CD4-positive, alpha-beta T cell treated with Interleukin-4 for 1 hour (primary cell): ENCODE data around the gene DCDC2B.
"Not testable (repeated sequence)": the region's sequence is repeated elsewhere in the genome, so short reads cannot be mapped to it uniquely, and the experiment has no call there.

Source experiments
- DNase-seq, 2 donors: peaks; one replicate each; pipeline ENCODE4 v3.0.0-alpha.2; 2020 to 2022

DCDC2B gene

GRCh38 chr1:32228771-32229170, 19.9 kb downstream of the DCDC2B start:
- no peak for DNase-seq

GRCh38 chr1:32231843-32232432, 23.0 kb downstream of the DCDC2B start:
- no peak for DNase-seq

GRCh38 chr1:32232558-32233304, 23.8 kb downstream of the DCDC2B start:
- no peak for DNase-seq

DNA sequence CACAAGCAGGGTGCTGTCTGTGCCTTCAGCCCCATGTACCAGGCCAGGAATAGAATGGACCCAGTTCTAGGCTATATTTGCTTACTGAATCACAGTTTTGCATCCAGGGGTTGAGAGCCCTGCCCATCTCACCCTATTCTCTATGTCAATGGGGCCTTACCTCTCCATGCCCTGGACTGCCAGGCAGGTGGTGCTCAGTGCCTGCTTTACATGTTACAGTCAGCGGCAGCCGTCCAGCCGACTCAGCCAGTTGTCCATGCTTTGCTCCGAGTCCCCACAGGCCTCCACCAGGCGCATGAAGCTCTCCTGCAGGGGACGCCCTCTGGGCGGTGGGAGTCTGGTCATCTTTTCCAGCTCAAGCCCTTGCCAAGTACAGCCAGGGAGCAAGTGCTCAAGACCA, 25.9 kb downstream of the DCDC2B start:
- DNase-seq, result no peak

DNA sequence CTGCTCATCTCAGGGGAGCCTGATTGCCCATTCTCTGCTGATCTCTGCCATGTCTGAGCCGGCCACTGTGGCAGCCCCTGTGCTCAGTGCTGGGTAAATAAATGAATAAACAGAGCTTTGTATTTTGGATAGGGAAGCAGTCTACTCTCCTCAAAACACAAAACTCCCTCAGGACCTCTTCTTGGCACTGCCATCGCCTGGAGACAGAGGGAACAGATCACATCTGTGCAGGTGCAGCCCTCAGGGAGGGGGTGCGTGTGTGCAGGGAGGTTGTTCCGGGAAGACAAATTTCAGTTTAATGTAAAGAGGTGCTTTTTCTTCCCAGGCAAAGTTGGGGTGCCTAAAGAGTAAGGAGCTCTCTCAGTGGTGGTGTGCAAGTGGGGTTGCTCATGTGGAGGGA, 30.4 kb downstream of the DCDC2B start:
- no peak for DNase-seq

- no peak for DNase-seq
Observed at GRCh38 chr1:32239790-32240139, 30.9 kb downstream of the DCDC2B start.

DNA sequence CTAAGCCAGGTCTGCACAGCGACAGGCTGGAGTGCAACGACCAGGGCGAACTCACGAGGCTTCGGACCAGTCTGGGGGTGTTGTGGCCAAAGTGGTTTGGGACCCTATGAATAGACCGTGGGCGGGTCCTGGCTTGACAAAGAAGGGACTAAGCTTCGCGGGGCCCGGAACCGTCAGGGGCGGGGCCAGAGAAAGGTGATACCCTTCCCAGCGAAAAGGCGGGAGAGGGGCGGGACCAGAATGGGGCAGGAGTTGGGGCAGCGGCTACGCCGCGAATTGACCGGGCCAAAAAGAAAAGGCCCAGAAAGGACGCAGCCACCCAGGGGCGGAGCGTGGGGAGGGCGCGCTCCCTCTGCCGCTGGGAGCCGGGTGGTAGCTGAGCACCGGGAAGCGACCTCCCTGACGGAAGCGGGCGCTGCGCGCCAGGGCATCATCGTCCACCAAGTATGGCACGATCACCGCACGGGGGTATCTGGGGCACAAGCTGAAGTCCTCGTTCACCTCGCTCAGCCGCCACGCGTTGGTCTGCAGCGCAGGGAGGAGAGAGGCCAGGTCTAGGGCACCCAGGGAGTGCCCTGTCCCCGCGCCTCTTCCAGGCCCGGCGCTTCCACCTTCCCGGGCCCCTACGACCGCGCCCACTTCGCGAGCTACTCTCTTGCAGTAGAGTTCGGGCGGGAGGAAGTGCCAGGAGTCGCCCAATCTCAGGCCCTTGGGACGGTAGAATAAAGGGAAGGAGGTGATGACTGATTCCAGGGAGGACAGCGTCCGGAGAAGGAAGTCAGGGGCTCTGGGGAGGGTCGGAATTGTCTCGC, 31.5 kb downstream of the DCDC2B start:
- peak; percentile 54 to 68 for DNase-seq

GRCh38 chr1:32241001-32241763, 32.3 kb downstream of the DCDC2B start:
- DNase-seq, result peak in 1 of 2 donors; percentile 35

DNA sequence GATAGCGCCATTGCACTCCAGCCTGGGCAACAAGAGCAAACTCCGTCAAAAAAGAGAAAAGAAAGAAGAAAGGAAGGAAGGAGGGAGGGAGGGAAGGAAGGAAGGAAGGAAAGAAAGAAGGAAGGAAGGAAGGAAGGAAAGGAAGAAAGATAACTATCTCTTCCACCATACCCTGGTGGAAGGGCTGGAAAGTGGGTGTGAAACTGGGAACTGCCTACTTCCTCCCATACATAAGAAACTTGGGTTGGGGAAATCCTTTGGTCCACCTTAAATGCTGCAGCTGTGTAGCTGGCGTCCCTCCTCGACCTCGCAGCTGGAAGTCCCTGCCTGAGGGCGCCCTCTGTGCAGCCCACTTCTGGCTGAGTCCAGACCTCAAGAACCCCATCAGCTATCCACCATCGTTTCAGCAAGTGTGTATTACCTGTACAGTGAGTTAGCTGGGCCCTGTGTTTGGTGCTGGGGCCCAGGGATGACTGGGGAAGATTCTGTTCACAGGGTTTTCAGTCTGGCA, 33.5 kb downstream of the DCDC2B start:
- no peak for DNase-seq

- no peak for DNase-seq
Observed at GRCh38 chr1:32246888-32247273, 38.0 kb downstream of the DCDC2B start, which contains the start of gene FAM167B. FAM167B (plus strand) TSS chr1:32247222; CDS start chr1:32247422, 200 bp downstream.

DNA sequence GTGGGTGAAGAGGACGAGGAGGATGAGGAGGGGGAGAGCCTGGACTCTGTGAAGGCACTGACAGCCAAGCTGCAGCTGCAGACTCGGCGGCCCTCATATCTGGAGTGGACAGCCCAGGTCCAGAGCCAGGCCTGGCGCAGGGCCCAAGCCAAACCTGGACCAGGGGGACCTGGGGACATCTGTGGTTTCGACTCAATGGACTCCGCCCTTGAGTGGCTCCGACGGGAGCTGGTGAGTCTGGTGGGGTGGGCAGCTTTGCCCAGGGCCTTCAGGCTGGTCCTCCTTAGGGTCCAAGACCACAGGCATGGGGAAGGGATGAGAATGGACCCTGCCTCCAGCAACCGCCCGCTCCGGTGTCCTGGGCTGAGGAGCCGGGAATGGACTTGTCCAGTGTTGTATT, 38.6 kb downstream of the DCDC2B start:
- no peak for DNase-seq

DNA sequence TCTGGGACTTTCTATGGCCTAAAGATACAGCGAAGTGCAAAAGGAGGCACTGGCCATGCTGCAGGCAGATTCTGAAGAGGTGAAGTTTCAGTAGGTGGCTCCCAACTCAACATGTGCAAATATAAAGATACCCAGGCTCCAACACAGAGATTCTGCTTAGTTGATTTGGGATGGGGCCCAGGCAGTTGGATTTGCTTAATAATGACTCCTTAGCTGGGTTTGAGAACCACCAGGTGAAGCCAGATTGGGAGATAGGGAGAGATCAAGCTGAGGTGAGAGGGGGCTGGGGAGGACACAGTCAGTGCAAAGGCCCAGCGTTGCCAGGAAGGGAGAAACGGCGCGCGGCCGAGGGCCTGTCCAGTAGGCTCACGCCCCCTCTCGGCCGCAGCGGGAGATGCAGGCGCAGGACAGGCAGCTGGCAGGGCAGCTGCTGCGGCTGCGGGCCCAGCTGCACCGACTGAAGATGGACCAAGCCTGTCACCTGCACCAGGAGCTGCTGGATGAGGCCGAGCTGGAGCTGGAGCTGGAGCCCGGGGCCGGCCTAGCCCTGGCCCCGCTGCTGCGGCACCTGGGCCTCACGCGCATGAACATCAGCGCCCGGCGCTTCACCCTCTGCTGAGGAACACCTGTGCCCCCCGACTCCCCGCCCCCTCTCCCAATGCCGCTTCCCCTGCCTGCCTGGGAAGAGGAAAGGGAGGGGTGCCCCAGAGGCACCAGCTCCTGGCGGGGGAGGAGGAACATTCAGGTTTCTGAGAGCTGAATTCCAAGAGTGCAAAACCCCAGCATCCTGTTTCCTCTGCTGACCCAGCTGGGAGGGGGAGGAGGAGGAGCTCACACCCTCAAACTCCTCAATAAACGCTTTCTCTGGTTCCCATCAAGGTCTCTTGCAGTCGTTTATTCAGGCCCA, 39.3 kb downstream of the DCDC2B start:
- DNase-seq, result peak; percentile 80

DNA sequence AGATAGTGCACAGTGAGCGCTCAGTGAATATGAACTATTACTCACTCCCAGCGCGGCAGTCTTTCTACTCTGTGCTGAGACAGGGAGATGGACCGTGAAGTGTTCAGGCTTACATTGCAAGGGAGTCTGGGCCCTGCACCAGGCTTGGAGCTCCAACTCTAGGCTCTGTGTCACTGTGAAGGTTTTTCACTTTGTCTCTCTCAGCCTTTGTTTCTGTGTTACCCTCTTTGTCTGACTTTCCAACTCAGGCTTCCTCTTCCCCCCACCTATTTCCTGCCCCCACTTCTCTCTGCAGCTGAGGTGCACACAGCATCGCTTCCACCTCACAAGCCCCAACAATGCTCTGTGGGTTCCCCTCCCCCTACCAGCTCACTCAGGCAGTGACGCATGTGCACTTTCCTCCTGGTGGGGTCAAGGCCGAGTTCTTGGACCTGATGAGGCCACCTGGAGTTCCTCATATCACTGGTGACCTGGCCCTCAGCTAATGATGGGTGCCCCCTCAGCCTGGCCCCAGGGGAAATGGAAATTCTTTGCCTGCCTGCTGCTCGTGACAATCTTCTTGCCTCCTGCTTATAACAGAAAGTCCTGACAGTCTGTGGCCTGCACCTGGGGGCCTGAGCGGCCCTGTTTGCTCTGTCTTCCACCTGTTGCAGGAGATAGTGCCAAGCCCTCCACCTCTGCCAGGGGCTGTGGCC, 41.1 kb downstream of the DCDC2B start:
- DNase-seq, result peak; percentile 89 to 90

DNA sequence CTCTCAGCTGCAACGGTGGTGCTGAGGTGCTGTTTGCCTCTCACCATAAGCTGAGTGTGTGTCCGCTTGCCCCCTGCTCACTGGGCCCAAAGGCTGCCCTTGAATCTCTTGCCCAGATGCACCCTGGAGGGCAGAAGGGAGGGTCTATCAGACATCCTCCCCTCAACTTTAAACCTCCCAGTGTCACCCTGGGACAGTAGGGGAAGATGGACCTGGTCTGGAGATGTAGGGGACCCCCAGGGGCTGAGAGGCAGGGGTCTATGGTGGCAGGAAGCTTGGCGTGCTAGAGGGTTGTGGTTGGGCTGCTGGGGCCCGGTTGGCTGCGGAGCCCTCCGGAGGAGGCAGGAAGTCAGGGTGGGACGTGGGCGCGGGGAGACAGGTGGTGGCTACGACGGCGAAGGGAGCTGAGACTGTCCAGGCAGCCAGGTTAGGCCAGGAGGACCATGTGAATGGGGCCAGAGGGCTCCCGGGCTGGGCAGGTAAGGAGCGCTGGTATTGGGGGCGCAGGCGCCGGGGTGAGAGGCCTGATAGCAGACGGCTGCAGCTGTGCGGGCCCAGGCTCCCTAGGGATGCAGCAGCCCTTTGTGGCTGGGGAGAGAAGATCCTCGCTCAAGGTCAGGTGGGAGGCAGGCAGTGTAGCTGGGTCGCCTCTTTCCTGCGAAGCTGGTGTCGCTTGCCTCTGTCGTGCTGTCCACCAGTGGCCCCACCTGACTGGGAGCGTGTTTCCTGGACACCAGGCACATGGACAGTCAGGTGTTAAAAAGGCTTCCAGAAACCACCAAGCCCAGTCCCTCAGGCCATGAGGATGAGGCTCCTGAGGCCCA, 42.2 kb downstream of the DCDC2B start, which contains the start of gene LCK:
TSS of gene LCK (plus strand) at position 373 of the 824 bp plus-strand sequence. CDS start 23,065 bp downstream, outside the sequence.
- peak; percentile 53 to 61 for DNase-seq

DNA sequence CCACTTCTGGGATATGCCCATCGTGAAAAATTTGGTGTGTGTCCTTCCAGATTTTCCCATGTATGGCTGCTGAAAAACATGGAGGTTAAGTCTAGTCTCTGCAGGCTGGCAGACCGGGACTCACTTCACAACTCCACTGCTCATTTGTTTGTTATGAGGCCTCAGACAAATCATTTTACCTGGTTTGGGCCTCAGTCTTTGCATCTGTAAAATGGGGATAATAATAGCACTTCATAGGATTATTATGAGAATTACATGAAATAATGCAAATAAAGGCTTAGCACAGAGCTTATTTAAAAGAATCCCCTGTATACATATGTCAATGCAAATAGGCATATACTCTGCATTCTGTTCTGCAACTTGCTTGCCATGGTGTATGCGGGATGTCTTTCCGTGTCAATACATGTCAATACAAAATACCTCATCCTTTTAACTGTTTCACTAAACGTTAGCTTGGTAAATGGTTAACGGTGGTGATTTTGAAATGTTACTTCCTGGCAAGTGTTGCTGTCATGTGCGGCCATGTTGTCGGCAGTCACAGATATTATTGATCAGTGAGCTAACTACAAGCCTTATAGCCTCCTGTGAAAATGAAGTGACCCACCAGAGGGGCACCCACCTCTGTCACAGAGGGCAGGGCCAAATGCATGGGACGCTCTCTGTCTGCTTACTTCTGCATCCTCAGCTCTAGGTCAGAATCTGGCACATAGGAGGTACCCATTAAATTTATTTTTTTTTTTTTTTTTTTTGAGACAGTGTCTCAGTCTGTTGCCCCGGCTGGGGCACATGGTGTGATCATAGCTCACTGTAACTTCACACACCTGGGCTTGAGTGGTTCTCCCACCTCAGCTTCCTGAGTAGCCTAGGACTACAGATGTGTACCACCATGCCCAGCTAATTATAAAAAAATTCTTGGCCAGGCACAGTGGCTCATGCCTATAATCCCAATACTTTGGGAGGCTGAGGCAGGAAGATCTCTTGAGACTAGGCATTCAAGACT, 46.5 kb downstream of the DCDC2B start:
- peak in 1 of 2 donors; percentile 51 for DNase-seq

- DNase-seq, result peak in 1 of 2 donors; percentile 41
Observed at GRCh38 chr1:32256473-32257226, 47.8 kb downstream of the DCDC2B start.

DNA sequence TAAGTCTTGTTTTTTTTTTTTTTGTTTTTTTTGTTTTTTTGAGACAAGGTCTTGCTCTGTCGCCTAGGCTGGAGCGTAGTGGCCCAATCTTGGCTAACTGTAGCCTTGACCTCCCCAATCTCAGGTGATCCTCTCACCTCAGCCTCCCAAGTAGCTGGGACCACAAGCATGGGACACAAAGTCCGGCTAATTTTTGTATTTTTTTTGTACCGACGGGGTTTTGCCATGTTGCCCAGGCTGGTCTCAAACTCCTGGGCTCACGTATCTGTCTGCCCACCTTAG, 48.3 kb downstream of the DCDC2B start:
- DNase-seq, result no peak

DNA sequence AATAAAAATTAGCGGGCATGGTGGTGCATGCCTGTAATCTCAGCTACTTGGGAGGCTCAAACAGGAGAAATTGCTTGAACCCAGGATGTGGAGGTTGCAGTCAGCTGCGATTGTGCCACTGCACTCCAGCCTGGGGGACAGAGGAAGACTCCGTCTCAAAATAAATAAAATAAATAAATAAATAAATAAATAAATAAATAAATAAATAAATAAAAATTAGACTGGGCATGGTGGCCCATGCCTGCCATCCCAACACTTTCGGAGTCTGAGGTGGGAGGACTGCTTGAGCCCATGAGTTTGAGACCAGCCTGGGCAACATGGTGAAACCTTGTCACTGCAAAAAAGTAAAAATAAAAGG, 54.3 kb downstream of the DCDC2B start:
- not testable (repeated sequence) for DNase-seq
